Thyroid gland (tissue), 4 donors: ENCODE data around the gene RAP1GAP. TPM values are rescaled to one million over a fixed set of nuclear protein-coding genes. Genes with fewer than 3 reads are reported as not detected.

Experiments
- DNase-seq, 2 donors: peaks; one replicate each; pipeline ENCODE4 v3.0.0-alpha.2; 2019
- H3K27ac ChIP-seq, 3 donors: fragments of 200-600 bp; sonication (generic); 1 replicate in 2 of 3; 2 replicates in 1 of 3; pipeline ENCODE4 v1.5.1; 2016 to 2019; ENCODE audit warnings: mild to moderate bottlenecking in 1 of 3, moderate library complexity in 1 of 3
- H3K27me3 ChIP-seq: fragments of 200-600 bp; sonication (generic); one replicate; pipeline ENCODE4 v1.5.1; 2019
- H3K36me3 ChIP-seq, 2 donors: fragments of 200-600 bp; sonication (generic); one replicate each; pipeline ENCODE4 v1.5.1; 2016 to 2019
- H3K4me1 ChIP-seq, 2 donors: fragments of 200-600 bp; sonication (generic); one replicate each; pipeline ENCODE4 v1.5.1; 2017 to 2019
- H3K4me3 ChIP-seq, 3 donors: fragments of 200-600 bp; sonication (generic); replicated peaks in 1 of 3; 1 replicate in 2 of 3; 2 replicates in 1 of 3; pipeline ENCODE4 v1.5.1; 2016; ENCODE audit warnings: mild to moderate bottlenecking in 1 of 3
- H3K9me3 ChIP-seq: fragments of 200-600 bp; sonication (generic); one replicate; pipeline ENCODE4 v1.5.1; 2017
- POLR2A ChIP-seq, 2 donors: fragments of 450-650 bp; IDR thresholded peaks; one replicate each; pipeline ENCODE4 v1.6.1; 2017; ENCODE audit warnings: antibody characterized with exemption in 2 of 2, mild to moderate bottlenecking in 2 of 2, moderate library complexity in 1 of 2
- WGBS, 2 donors: methylation state at CpG; one replicate each; pipeline ENCODE4 v1.1.5; 2017; 5-methylcytosine and 5-hydroxymethylcytosine counted together
- intact Hi-C: fragments of 100-400 bp; cut with DNase I; formaldehyde crosslinking; loops from one replicate; pipeline ENCODE4 v1.15.1; 2023
- total RNA-seq, 4 donors: library from RNA; depleted of rRNA; stranded (reverse); fragments of >200 nt; gene quantifications; one replicate each; pipeline ENCODE4 v1.2.3, GENCODE V29; 2016
- TF ChIP-seq, protein P1 (sequence below), 6 experiments: fragments of 200-600 bp in 3 of 6; fragments of 450-650 bp in 3 of 6; sonication (generic) in 3 of 6; IDR thresholded peaks; one replicate each; pipeline ENCODE4 v1.5.1; 2016 to 2019; ENCODE audit warnings: antibody characterized with exemption in 6 of 6, mild to moderate bottlenecking in 2 of 6, inconsistent platforms in 1 of 6, moderate library complexity in 1 of 6

The RAP1GAP gene
- total RNA-seq, 4 donors from 2014 or later = 256 to 588 (median 506) TPM

DNA sequence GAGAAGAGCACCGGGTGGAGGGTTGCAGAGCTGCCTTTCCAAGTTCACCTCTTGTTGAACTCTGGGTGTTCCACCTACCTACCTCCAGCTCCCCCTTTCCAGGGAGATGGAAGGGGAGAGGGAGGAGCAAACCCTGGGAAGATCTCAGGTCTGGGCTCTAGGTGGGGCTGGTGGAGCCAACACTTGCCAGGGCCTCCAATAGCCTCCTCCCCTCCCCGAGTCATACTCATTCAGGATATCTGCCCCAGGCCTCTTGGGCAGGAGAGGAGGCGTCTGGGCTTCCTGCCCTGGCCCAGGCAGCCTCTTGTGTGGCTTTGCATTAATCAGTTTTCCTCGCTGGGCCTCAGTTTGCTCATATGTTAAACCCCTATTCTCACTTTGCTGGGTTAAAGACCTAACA is 13.4 kb downstream of the RAP1GAP start:
- intact Hi-C loops = loop anchor here (5.0 kb wide), 1 partner anchor 283 kb away; no protein-coding TSS in a partner anchor
- DNase-seq = peak; percentile 43
- WGBS, 2 donors = 42 to 48% methylated on average over 4 of the region's 4 CpGs
- H3K9me3 ChIP-seq = no peaks in the 10 kb centered on the region
- no peak overlapping the region for H3K4me3 ChIP-seq
- TF ChIP-seq, protein P1, sequence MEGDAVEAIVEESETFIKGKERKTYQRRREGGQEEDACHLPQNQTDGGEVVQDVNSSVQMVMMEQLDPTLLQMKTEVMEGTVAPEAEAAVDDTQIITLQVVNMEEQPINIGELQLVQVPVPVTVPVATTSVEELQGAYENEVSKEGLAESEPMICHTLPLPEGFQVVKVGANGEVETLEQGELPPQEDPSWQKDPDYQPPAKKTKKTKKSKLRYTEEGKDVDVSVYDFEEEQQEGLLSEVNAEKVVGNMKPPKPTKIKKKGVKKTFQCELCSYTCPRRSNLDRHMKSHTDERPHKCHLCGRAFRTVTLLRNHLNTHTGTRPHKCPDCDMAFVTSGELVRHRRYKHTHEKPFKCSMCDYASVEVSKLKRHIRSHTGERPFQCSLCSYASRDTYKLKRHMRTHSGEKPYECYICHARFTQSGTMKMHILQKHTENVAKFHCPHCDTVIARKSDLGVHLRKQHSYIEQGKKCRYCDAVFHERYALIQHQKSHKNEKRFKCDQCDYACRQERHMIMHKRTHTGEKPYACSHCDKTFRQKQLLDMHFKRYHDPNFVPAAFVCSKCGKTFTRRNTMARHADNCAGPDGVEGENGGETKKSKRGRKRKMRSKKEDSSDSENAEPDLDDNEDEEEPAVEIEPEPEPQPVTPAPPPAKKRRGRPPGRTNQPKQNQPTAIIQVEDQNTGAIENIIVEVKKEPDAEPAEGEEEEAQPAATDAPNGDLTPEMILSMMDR (IDR thresholded peaks at IDR 0.05) = no peak
- no peak for TF ChIP-seq POLR2A (IDR thresholded peaks at IDR 0.05)
- peaks cover 45 to 55% of the 10 kb centered on the region in 2 donors for H3K4me1 ChIP-seq
- no peaks in the 10 kb centered on the region for H3K36me3 ChIP-seq
- no peaks in the 10 kb centered on the region for H3K27me3 ChIP-seq
- peak overlapping the region; percentile 38 to 64 (median 48) for H3K27ac ChIP-seq

DNA sequence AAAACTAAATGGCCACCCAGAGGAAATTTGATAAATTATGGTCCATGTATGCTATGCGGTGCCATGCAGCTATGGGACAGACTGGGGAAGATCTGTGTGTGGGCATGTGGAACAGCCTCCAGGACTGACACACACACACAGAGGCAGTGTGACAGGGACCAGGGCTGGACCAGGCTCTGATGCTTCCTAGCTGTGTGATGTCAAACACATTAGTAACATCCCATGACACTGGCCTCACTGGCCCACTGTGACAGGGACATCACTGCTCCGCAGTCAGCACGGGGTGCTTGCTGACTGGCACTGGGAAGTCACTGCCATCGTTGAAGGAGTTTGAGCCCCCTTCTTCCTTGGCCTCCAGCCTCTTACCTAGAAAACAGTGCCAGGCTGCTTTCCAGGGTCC is 13.9 kb downstream of the RAP1GAP start:
- H3K9me3 ChIP-seq = no peaks in the 10 kb centered on the region
- H3K4me3 ChIP-seq = no peak overlapping the region
- no peak for TF ChIP-seq POLR2A (IDR thresholded peaks at IDR 0.05)
- TF ChIP-seq, protein P1 (IDR thresholded peaks at IDR 0.05) = no peak
- no peaks in the 10 kb centered on the region for H3K36me3 ChIP-seq
- H3K27me3 ChIP-seq = no peaks in the 10 kb centered on the region
- H3K27ac ChIP-seq = peak overlapping the region; percentile 38 to 64 (median 48)
- intact Hi-C loops = loop anchor here (5.0 kb wide), 1 partner anchor 283 kb away; no protein-coding TSS in a partner anchor
- H3K4me1 ChIP-seq = peaks cover 49 to 60% of the 10 kb centered on the region in 2 donors
- peak in 1 of 2 donors; percentile 5 for DNase-seq
- WGBS, 2 donors = 82 to 86% methylated on average over 2 to 4 of the region's 4 CpGs

DNA sequence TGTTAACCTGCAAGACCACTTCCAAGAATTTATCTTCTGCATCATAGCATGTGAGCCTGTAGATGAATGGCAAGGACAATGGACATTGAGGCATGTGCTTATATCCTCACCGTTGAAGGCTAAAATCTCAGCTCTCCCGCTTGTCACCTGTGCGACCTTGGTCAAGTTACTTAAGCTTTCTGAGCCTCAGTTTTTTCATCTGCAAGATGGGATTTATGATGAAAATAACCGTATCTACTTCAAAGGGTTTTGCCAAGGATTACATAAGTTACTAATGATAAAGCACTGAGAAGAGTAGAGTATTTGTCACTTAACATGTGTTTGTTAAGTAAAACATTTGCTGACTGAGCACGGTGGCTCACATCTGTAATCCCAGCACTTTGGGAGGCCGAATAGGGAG is 14.9 kb downstream of the RAP1GAP start:
- no peak for DNase-seq
- Histone ChIP-seq H3K9me3 (no peaks in the 10 kb centered on the region), H3K27me3 (no peaks in the 10 kb centered on the region), H3K4me3 (no peak overlapping the region), H3K27ac (peak overlapping the region; percentile 69 to 81 (median 81)), H3K36me3 (no peaks in the 10 kb centered on the region), H3K4me1 (peaks cover 40 to 55% of the 10 kb centered on the region in 2 donors)
- TF ChIP-seq, protein P1 (IDR thresholded peaks at IDR 0.05) = no peak
- no peak for TF ChIP-seq POLR2A (IDR thresholded peaks at IDR 0.05)
- WGBS, 2 donors = 85 to 86% methylated on average over 6 of the region's 6 CpGs
- intact Hi-C loops = no loop called here

DNA sequence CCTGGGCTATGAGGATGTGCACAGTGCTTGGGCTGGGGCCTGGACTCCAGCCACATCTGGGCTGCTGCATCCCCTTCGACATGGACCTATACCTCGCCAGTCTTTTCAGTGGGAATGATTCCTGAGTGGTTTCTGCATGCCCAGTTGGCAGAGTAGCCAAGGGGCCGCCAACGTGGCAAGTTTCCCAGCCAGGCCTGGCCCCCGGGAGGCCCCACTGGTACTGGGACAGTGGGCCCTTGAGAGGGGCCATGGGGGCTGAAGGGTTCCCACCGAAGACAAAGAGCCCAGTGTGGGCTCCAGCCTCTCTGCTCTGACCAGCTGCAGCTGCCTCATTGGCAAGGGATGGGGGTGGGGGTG is 15.4 kb downstream of the RAP1GAP start:
- H3K4me1 ChIP-seq = peaks cover 40 to 55% of the 10 kb centered on the region in 2 donors
- no peaks in the 10 kb centered on the region for H3K9me3 ChIP-seq
- intact Hi-C loops = no loop called here
- H3K27me3 ChIP-seq = no peaks in the 10 kb centered on the region
- H3K27ac ChIP-seq = peak overlapping the region; percentile 69 to 81 (median 81)
- WGBS, 2 donors = 18 to 23% methylated on average over 4 to 6 of the region's 6 CpGs
- no peak for TF ChIP-seq POLR2A (IDR thresholded peaks at IDR 0.05)
- TF ChIP-seq, protein P1 (IDR thresholded peaks at IDR 0.05) = no peak
- H3K36me3 ChIP-seq = peaks cover 0 to 2% of the 10 kb centered on the region in 2 donors
- peak; percentile 75 to 79 for DNase-seq
- H3K4me3 ChIP-seq = no peak overlapping the region

DNA sequence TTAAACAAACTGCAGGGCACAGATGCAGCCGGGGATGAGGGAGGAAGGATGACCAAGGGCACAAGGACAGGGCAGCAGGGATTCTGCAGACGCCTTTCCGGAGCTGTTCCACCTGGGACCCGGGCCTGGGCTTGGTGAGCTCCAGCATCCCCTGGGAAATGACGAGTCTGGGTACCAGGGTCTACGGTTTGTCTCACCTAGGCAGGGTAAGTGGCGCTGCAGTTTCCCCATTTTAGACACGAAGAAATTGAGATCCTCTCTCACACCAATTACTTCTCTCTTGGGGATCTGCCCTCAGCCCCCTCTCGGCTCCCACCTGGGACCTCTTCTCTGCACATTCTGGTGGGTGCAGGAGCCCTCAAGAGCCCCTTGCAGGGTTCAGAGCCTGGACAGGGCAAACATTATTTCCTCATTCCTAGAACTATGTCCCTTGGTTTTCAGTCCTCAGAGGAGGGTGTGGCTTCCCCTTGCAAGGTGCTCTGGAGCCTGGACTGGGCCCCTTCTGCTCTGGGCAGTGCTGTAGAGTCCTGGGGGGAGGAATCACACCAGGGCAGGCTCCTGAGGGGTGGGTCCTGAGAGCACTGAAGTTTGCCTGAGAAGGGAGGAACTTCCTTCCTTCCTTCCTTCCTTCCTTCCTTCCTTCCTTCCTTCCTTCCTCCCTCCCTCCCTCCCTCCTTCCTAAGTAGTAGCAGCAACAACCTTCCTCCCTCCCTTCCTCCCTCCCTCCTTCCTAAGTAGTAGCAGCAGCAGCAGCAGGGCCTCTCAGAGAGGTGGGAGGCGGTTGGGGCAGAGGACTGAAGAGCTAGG is 16.0 kb downstream of the RAP1GAP start:
- Histone ChIP-seq H3K4me3 (no peak overlapping the region), H3K9me3 (no peaks in the 10 kb centered on the region), H3K27ac (peak overlapping the region; percentile 69 to 81 (median 81)), H3K27me3 (no peaks in the 10 kb centered on the region), H3K36me3 (peaks cover 0 to 8% of the 10 kb centered on the region in 2 donors), H3K4me1 (peaks cover 40 to 55% of the 10 kb centered on the region in 2 donors)
- WGBS, 2 donors = 43 to 61% methylated on average over 9 of the region's 10 CpGs
- no peak for TF ChIP-seq POLR2A (IDR thresholded peaks at IDR 0.05)
- TF ChIP-seq, protein P1 (IDR thresholded peaks at IDR 0.05) = no peak
- DNase-seq = peak; percentile 51 to 55
- intact Hi-C loops = no loop called here
